Amniotic stem cell (primary cell): ENCODE measurements around the gene PLN.

Experiments used
- DNase-seq: peaks from one replicate; lab custom pipeline; 2025; lab: John Stamatoyannopoulos, UW

PLN gene

DNA sequence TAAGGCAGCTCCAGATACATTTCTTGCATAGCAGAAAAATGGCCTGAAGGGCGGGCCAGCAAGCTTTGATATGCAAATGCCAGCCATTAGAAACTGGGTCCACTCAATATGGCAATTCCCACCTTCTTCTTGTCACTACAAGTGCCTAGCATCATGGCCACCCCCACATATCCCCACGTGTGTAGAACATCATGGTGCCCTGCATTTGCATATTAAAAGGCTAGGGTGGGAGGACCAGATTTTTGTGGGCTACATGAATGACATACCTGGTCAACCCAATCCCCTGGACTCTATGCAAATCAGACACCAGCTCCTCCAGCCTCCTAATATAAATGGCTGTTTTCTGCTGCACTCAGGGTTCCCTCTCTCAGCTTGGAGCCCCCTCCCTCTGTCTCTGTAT lies 31.7 kb downstream of the PLN start:
- DNase-seq, result no peak

- peak; percentile 58 for DNase-seq
Measured at GRCh38 chr6:118580585-118581419, 32.7 kb downstream of the PLN start.

- DNase-seq, result no peak
Measured at GRCh38 chr6:118581489-118581959, 33.4 kb downstream of the PLN start.

DNA sequence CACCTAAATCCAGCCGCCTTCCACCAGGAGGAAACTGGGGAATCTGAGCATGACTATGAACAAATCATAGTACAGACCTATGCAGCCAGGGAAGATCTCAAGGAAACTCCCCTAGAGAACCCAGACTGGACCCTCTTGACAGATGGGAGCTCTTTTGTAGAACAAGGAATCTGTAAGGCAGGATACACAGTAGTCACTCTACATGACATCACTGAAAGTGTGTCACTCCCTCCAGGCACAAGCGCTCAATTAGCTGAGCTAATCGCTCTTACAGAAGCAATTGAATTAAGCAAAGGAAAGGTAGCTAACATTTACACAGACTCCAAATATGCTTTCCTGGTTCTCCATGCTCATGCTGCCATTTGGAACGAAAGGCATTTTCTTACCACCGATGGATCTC lies 36.8 kb downstream of the PLN start:
- no peak for DNase-seq

GRCh38 chr6:118586746-118587485 lies 38.8 kb downstream of the PLN start:
- DNase-seq, result no peak

DNA sequence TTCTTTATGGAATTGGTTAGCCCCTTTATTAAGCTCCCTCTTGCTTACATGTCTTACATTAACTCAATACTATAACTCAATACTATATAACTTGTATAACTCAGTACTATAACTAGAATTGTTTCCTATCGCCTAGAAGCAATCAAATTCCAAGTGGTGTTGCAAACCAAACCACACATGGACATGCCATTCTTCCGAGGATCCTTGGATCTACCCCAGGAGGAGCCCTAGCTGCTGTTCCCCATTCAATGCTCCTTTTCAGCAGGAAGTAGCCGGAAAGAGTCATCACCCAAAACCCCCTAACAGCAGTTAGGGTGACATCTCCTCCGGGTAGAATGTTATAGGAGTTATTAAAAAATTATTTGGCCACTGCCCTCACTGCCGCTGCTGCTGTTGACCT lies 40.5 kb downstream of the PLN start:
- DNase-seq, result no peak

GRCh38 chr6:118589186-118589585 lies 41.1 kb downstream of the PLN start:
- no peak for DNase-seq

- no peak for DNase-seq
Measured at GRCh38 chr6:118589649-118590365, 41.7 kb downstream of the PLN start.

DNA sequence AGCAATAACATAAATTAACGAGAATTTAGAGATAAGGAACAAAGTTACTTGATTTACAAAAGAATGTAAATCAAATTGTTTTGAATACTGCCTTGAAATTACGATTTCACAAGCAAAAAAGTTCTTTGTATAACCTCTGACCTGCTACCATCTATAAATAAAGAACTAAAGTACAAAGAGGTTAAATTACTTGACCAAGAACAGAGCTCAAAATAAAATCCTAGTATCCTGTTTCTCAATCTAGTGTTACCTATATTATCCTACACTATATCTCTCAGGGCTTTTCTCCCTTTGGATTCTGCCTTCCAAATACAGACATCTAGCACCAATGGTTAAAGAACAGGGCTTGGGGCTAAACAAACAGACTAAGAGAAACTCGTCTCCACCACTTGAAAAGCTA lies 43.8 kb downstream of the PLN start:
- no peak for DNase-seq

GRCh38 chr6:118594877-118595276 lies 46.8 kb downstream of the PLN start:
- no peak for DNase-seq

- DNase-seq, result no peak
Measured at GRCh38 chr6:118596774-118597320, 48.8 kb downstream of the PLN start.

DNA sequence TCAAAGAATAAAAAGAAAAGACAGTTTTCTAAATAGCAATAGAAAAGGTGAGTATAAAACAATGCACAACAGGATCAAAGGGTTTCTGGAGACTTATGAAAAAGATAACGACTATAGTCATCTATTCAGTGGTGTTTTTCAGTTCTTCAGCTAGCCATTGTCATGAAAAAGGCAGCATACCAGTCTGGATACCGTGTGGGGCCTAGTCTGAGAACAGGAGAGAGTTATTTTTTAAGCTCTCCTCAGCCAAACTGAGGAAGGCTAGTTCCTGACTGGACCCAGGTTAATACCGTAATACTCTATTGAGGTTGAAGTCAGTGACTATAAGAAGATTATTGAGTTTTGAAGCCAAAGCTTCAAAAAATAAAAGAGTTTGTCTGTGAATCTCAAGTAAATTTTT lies 49.5 kb downstream of the PLN start:
- DNase-seq, result no peak

DNA sequence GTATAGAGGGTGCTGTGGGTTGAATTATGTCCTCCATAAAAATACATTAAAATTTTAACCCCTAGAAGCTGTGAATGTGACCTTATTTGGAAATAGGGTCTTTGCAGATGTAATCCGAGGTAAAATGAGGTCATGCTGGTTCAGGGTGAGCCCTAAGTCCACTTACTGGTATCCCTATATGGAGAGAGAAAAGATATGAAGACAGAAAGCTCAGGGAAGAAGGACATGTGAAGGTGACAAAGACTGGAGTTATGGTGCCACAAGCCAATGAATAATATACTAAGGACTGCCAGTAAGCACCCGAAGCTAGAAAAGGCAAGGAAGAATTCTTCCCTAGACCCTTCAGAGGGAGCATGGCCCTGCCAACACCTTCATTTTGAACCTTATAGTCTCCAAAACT lies 50.2 kb downstream of the PLN start:
- DNase-seq, result no peak

DNA sequence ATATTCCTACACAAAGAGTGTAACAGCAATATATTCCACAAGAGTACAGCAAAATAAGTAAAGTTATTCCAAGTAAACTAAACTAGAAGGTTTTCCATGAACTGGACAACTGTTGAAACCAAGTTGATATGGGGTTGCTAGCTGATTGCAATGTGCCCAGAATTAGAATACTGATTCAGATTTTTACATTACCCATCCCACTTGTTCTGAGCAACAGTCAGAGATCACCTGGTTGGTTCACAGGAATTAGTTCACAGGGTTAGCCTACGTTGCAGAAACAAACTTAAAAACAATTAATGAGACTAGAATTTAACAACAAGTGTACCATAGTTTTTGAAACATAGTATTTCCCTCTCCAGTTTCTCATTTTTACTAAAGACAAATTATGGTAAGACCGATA lies 54.2 kb downstream of the PLN start:
- no peak for DNase-seq

DNA sequence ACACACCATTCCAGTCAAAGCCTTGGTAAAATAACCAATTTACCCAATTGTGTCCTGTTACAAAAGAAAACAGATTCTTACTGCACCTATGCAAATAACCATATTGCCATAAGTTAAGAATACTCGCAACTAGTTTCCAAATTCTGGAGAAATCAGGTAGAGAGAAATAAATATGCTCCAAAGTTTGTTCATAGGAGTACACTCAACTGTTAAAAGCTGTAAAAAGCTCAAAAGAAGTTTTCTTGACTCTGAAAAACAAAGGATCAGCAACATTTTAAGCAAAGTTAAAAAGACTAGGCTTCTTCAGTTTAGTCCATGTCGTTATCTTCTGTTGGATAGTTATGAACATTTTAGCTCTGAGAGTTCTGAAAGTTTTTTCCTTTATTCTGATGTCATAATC lies 55.3 kb downstream of the PLN start:
- no peak for DNase-seq

DNA sequence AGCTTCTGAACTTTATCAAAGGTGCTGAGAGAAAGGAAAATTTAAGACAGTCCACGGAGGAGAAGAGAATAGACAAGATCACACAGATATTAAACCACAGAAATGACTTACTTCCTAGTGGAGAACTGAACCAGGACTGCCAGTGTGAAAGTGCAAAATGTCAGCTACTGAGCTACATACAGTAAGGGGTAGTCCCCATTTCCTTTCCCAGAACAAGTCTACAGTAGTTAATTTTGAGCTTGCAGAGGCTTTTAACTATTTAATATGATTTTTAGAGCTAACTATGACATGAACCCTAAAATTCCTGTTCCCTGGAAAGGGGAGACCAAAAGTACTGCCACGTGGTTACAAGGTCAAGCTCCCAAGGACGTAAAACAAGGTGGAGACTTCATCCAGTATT lies 58.2 kb downstream of the PLN start:
- DNase-seq, result no peak

- DNase-seq, result no peak
Measured at GRCh38 chr6:118606858-118607257, 58.8 kb downstream of the PLN start.
